Kidney epithelial cell (primary cell): ENCODE measurements around the gene PICALM. TPM values are rescaled to one million over a fixed set of nuclear protein-coding genes. Genes with fewer than 3 reads are reported as not detected.

ENCODE experiments used
- DNase-seq: peaks from one replicate; pipeline ENCODE4 v3.0.0-alpha.2; 2010; ENCODE audit warnings: low read depth
- H3K27me3 ChIP-seq: 2 replicates; pipeline ENCODE4 v1.6.0; 2011; ENCODE audit warnings: low read length; ENCODE audit not compliant: control insufficient read depth, insufficient read depth
- H3K36me3 ChIP-seq: 2 replicates; pipeline ENCODE4 v1.5.1; 2011; ENCODE audit warnings: low read length; ENCODE audit not compliant: control insufficient read depth, insufficient read depth
- H3K4me3 ChIP-seq: 2 replicates; pipeline ENCODE4 v1.5.1; 2011; ENCODE audit warnings: low read depth, mild to moderate bottlenecking, control low read depth, low read length
- total RNA-seq: library from RNA; depleted of rRNA; stranded (reverse); fragments of >200 nt; gene quantifications from 2 replicates; pipeline ENCODE4 v1.2.3, GENCODE V29; 2015
- TF ChIP-seq, protein P1 (sequence below): IDR thresholded peaks from 2 replicates; pipeline ENCODE4 v1.5.1; 2011; ENCODE audit warnings: mild to moderate bottlenecking, moderate library complexity, low read length, control low read depth, inconsistent platforms; ENCODE audit not compliant: insufficient read depth, poor library complexity, severe bottlenecking

The PICALM gene
- total RNA-seq, 1 donor from 2014 or later = 294 TPM

DNA sequence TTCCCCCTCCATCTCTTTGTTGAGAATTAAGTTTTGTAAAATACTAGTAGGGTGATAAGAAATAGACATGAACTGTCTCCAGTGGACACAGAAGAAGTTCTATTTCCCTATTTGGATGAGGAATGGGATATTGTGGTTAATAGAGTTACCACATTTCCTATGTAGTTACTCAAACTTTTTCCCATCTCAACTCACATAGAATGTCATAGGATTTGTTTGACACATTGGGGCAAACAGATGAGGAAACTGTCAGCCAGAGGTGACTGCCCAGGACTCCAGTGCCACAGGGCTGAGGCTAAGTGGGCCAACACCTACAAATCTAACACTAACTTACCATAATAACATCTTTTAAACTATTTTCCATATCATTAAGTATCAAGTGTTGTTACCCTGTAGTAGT is 155.4 kb downstream of the PICALM start:
- no peak for DNase-seq

DNA sequence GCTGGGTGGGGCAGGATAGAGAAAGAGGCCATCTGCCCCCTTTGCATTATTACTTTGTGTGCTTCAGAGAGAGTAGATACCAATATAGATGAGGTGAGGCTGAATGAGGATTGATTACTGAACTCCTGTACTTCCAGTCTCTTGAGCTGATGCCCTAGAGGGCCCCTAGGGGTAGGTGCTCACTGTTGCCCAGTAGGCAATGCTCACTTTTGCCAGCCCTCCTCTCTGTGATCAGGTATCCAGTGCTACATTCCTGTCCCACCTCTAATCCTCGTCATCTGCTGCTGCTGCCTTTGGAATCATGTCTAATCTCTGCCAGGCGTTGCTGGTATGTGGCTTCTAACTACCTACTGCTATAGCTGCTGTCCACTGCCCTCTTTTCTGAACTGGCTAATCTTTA is 156.5 kb downstream of the PICALM start:
- Histone ChIP-seq H3K4me3 (no peak overlapping the region), H3K36me3 (no peaks in the 10 kb centered on the region), H3K27me3 (no peaks in the 10 kb centered on the region)
- TF ChIP-seq, protein P1, sequence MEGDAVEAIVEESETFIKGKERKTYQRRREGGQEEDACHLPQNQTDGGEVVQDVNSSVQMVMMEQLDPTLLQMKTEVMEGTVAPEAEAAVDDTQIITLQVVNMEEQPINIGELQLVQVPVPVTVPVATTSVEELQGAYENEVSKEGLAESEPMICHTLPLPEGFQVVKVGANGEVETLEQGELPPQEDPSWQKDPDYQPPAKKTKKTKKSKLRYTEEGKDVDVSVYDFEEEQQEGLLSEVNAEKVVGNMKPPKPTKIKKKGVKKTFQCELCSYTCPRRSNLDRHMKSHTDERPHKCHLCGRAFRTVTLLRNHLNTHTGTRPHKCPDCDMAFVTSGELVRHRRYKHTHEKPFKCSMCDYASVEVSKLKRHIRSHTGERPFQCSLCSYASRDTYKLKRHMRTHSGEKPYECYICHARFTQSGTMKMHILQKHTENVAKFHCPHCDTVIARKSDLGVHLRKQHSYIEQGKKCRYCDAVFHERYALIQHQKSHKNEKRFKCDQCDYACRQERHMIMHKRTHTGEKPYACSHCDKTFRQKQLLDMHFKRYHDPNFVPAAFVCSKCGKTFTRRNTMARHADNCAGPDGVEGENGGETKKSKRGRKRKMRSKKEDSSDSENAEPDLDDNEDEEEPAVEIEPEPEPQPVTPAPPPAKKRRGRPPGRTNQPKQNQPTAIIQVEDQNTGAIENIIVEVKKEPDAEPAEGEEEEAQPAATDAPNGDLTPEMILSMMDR = no peak
- no peak for DNase-seq

More for the DNA sequence above, 155.4 kb downstream of the PICALM start:
- Histone ChIP-seq H3K27me3 (no peaks in the 10 kb centered on the region), H3K4me3 (no peak overlapping the region), H3K36me3 (no peaks in the 10 kb centered on the region)
- TF ChIP-seq, protein P1 = no peak

Other genes with a start within 250 kb of the PICALM start
- gene CCDC83, start 213.7 kb downstream of the PICALM start, total RNA-seq = not detected in 2 replicates
- gene EED, start 175.7 kb upstream of the PICALM start, total RNA-seq = 9.2 and 12.6 TPM in 2 replicates
- gene HIKESHI, start 233.2 kb upstream of the PICALM start, total RNA-seq = 34.6 and 39.0 TPM in 2 replicates